Activated T-helper 1 cell treated with anti-CD3 and anti-CD28 coated beads, Interleukin-12 subunit alpha, Interleukin-12 subunit beta, Interleukin-2, Interleukin-4 antibody, amounts not matched to agents 30 ng/mL and 10 ng/mL and 1 ng/mL, durations not matched to agents 14 hours and 24 hours and 36 hours (primary cell): ENCODE measurements around the gene GRIK4. TPM values are rescaled to one million over a fixed set of nuclear protein-coding genes. Genes with fewer than 3 reads are reported as not detected.

ENCODE experiments used
- DNase-seq: peaks from one replicate; pipeline ENCODE4 v3.0.0; 2021; ENCODE audit warnings: low spot score
- H3K27ac Mint-ChIP-seq: one replicate; pipeline ENCODE4 v1.8.0; 2021; ENCODE audit warnings: mild to moderate bottlenecking, mixed read lengths
- H3K27me3 Mint-ChIP-seq: one replicate; pipeline ENCODE4 v1.8.0; 2022; ENCODE audit warnings: mild to moderate bottlenecking, moderate library complexity, mixed read lengths; ENCODE audit not compliant: insufficient read depth
- H3K36me3 Mint-ChIP-seq: one replicate; pipeline ENCODE4 v1.8.0; 2021; ENCODE audit warnings: low read depth, mixed read lengths
- H3K4me1 Mint-ChIP-seq: one replicate; pipeline ENCODE4 v1.8.0; 2021; ENCODE audit warnings: low read depth, mixed read lengths
- H3K4me3 Mint-ChIP-seq: one replicate; pipeline ENCODE4 v1.8.0; 2021; ENCODE audit warnings: mild to moderate bottlenecking, moderate library complexity, mixed read lengths
- H3K9me3 Mint-ChIP-seq: one replicate; pipeline ENCODE4 v1.8.0; 2021; ENCODE audit warnings: mixed read lengths
- intact Hi-C: fragments of 100-400 bp; cut with micrococcal nuclease; formaldehyde crosslinking; loops from one replicate; pipeline ENCODE4 v1.15.1; 2024
- total RNA-seq: library from RNA; stranded (reverse); gene quantifications from 2 replicates; pipeline ENCODE4 v1.2.3, GENCODE V29; 2022

The GRIK4 gene
- total RNA-seq, result 0.16 TPM in 1 of 2 replicates, not detected in the other

- Mint-ChIP-seq H3K27ac (no peak within 1 kb of the TSS), H3K9me3 (no peaks in the 10 kb centered on the region), H3K36me3 (no peaks in the 10 kb centered on the region), H3K4me3 (no peak within 1 kb of the TSS), H3K27me3 (peaks cover 60% of the 10 kb centered on the region), H3K4me1 (peaks cover 5% of the 10 kb centered on the region)
- DNase-seq, result peak; percentile 59
- intact Hi-C loops, result loop anchor here (1.0 to 2.0 kb wide), 5 partner anchors 176 to 683 kb away; no protein-coding TSS in a partner anchor
These were observed at the start of gene GRIK4 for GRCh38 chr11:120511116-120511819. Gene GRIK4 (plus strand): TSS chr11:120511748. CDS start chr11:120660319, 148,571 bp downstream.

GRCh38 chr11:120462825-120463224 is 48.7 kb upstream of the GRIK4 start:
- Mint-ChIP-seq H3K27ac (no peak overlapping the region), H3K9me3 (no peaks in the 10 kb centered on the region), H3K4me3 (no peak overlapping the region), H3K4me1 (no peaks in the 10 kb centered on the region), H3K36me3 (peaks cover 26% of the 10 kb centered on the region), H3K27me3 (no peaks in the 10 kb centered on the region)
- DNase-seq, result no peak
- intact Hi-C loops, result no loop called here

- Mint-ChIP-seq H3K4me3 (no peak overlapping the region), H3K27me3 (no peaks in the 10 kb centered on the region), H3K27ac (no peak overlapping the region), H3K36me3 (peaks cover 21% of the 10 kb centered on the region), H3K4me1 (no peaks in the 10 kb centered on the region), H3K9me3 (no peaks in the 10 kb centered on the region)
- no peak for DNase-seq
- intact Hi-C loops, result no loop called here
These were observed 45.5 kb upstream of the GRIK4 start for GRCh38 chr11:120465921-120466534.

- Mint-ChIP-seq H3K27me3 (no peaks in the 10 kb centered on the region), H3K9me3 (no peaks in the 10 kb centered on the region), H3K4me1 (no peaks in the 10 kb centered on the region), H3K36me3 (peaks cover 11% of the 10 kb centered on the region), H3K27ac (no peak overlapping the region), H3K4me3 (no peak overlapping the region)
- intact Hi-C loops, result no loop called here
- no peak for DNase-seq
These were observed 43.9 kb upstream of the GRIK4 start for GRCh38 chr11:120467627-120468026.

- Mint-ChIP-seq H3K4me3 (no peak overlapping the region), H3K9me3 (no peaks in the 10 kb centered on the region), H3K4me1 (no peaks in the 10 kb centered on the region), H3K27me3 (no peaks in the 10 kb centered on the region), H3K27ac (no peak overlapping the region), H3K36me3 (peaks cover 7% of the 10 kb centered on the region)
- no peak for DNase-seq
- intact Hi-C loops, result no loop called here
These were observed 40.4 kb upstream of the GRIK4 start for GRCh38 chr11:120471131-120471530.

- intact Hi-C loops, result no loop called here
- H3K36me3 Mint-ChIP-seq, result peaks cover 10% of the 10 kb centered on the region
- no peaks in the 10 kb centered on the region for H3K4me1 Mint-ChIP-seq
- H3K27ac Mint-ChIP-seq, result no peak overlapping the region
- DNase-seq, result no peak
- H3K9me3 Mint-ChIP-seq, result no peaks in the 10 kb centered on the region
- H3K27me3 Mint-ChIP-seq, result no peaks in the 10 kb centered on the region
- no peak overlapping the region for H3K4me3 Mint-ChIP-seq
These were observed 39.6 kb upstream of the GRIK4 start for GRCh38 chr11:120471994-120472393.

- Mint-ChIP-seq H3K36me3 (peaks cover 9% of the 10 kb centered on the region), H3K9me3 (no peaks in the 10 kb centered on the region), H3K4me1 (peaks cover 3% of the 10 kb centered on the region), H3K27ac (no peak overlapping the region), H3K27me3 (no peaks in the 10 kb centered on the region), H3K4me3 (no peak overlapping the region)
- intact Hi-C loops, result no loop called here
- no peak for DNase-seq
These were observed 38.0 kb upstream of the GRIK4 start for GRCh38 chr11:120473503-120473902.

GRCh38 chr11:120482149-120482548 is 29.4 kb upstream of the GRIK4 start:
- DNase-seq, result no peak
- Mint-ChIP-seq H3K9me3 (no peaks in the 10 kb centered on the region), H3K27ac (no peak overlapping the region), H3K4me1 (peaks cover 10% of the 10 kb centered on the region), H3K36me3 (peaks cover 12% of the 10 kb centered on the region), H3K4me3 (no peak overlapping the region), H3K27me3 (no peaks in the 10 kb centered on the region)
- intact Hi-C loops, result no loop called here

GRCh38 chr11:120484722-120485121 is 26.8 kb upstream of the GRIK4 start:
- no peak overlapping the region for H3K27ac Mint-ChIP-seq
- no peaks in the 10 kb centered on the region for H3K4me1 Mint-ChIP-seq
- no peak for DNase-seq
- H3K27me3 Mint-ChIP-seq, result no peaks in the 10 kb centered on the region
- no peak overlapping the region for H3K4me3 Mint-ChIP-seq
- intact Hi-C loops, result no loop called here
- peaks cover 8% of the 10 kb centered on the region for H3K36me3 Mint-ChIP-seq
- H3K9me3 Mint-ChIP-seq, result no peaks in the 10 kb centered on the region

GRCh38 chr11:120486138-120486537 is 25.4 kb upstream of the GRIK4 start:
- Mint-ChIP-seq H3K36me3 (peaks cover 2% of the 10 kb centered on the region), H3K4me3 (no peak overlapping the region), H3K27me3 (no peaks in the 10 kb centered on the region), H3K27ac (no peak overlapping the region), H3K9me3 (no peaks in the 10 kb centered on the region), H3K4me1 (no peaks in the 10 kb centered on the region)
- DNase-seq, result no peak
- intact Hi-C loops, result no loop called here

GRCh38 chr11:120489799-120490198 is 21.7 kb upstream of the GRIK4 start:
- H3K4me1 Mint-ChIP-seq, result no peaks in the 10 kb centered on the region
- intact Hi-C loops, result no loop called here
- H3K4me3 Mint-ChIP-seq, result no peak overlapping the region
- no peak for DNase-seq
- no peaks in the 10 kb centered on the region for H3K36me3 Mint-ChIP-seq
- H3K27ac Mint-ChIP-seq, result no peak overlapping the region
- peaks cover 4% of the 10 kb centered on the region for H3K27me3 Mint-ChIP-seq
- no peaks in the 10 kb centered on the region for H3K9me3 Mint-ChIP-seq

- no peak overlapping the region for H3K27ac Mint-ChIP-seq
- no peaks in the 10 kb centered on the region for H3K9me3 Mint-ChIP-seq
- no peaks in the 10 kb centered on the region for H3K4me1 Mint-ChIP-seq
- no peak for DNase-seq
- intact Hi-C loops, result no loop called here
- peaks cover 7% of the 10 kb centered on the region for H3K27me3 Mint-ChIP-seq
- no peak overlapping the region for H3K4me3 Mint-ChIP-seq
- no peaks in the 10 kb centered on the region for H3K36me3 Mint-ChIP-seq
These were observed 19.1 kb upstream of the GRIK4 start for GRCh38 chr11:120492486-120492885.

- no peak for DNase-seq
- no peak overlapping the region for H3K27ac Mint-ChIP-seq
- no peak overlapping the region for H3K4me3 Mint-ChIP-seq
- intact Hi-C loops, result no loop called here
- peaks cover 7% of the 10 kb centered on the region for H3K27me3 Mint-ChIP-seq
- H3K36me3 Mint-ChIP-seq, result no peaks in the 10 kb centered on the region
- no peaks in the 10 kb centered on the region for H3K4me1 Mint-ChIP-seq
- H3K9me3 Mint-ChIP-seq, result no peaks in the 10 kb centered on the region
These were observed 17.0 kb upstream of the GRIK4 start for GRCh38 chr11:120494595-120494994.
